ENCODE results near the gene CYSLTR2.

Gene CYSLTR2

GRCh38 chr13:48737689-48738088, 84.0 kb downstream of the CYSLTR2 start:
- Histone ChIP-seq H3K4me3 (ENCODE audit: extremely low read depth, insufficient read depth, low read length, poor library complexity, severe bottlenecking) (no peak overlapping the region), H3K27ac (ENCODE audit: low read depth, low read length, severe bottlenecking) (no peak overlapping the region), H3K9me3 (ENCODE audit: control insufficient read depth, low read length) (no peaks in the 10 kb centered on the region), H3K4me1 (ENCODE audit: control insufficient read depth, insufficient read depth, low read length, poor library complexity, severe bottlenecking) (no peaks in the 10 kb centered on the region), H3K36me3 (ENCODE audit: control insufficient read depth, insufficient read depth, low read length) (no peaks in the 10 kb centered on the region)
- no CpG with 5 or more reads among the region's 1 CpG for WGBS, 2 experiments (ENCODE audit: insufficient coverage in 2 of 2)

DNA sequence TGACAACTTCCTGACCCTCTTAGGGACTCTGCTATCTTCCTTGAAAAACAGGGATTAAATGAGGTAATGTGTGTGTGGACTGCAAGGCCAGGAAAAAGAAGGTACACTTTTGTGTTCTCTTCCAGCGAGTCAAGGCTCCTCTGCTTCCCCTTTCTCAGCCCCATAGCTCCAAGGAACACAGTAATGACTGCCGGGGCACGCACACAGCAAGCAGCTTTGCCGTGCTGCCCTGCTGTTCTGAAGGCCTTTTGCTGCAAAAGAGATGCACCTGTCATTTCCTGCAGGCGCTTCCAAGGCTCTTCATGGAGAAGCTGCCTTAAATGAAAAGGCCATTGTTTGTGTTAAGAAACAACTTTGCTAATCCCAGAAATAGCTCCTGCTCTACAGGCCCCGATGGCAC, 84.6 kb downstream of the CYSLTR2 start:
- H3K27ac ChIP-seq (ENCODE audit: low read depth, low read length, severe bottlenecking), result no peak overlapping the region
- no peaks in the 10 kb centered on the region for H3K9me3 ChIP-seq (ENCODE audit: control insufficient read depth, low read length)
- H3K4me3 ChIP-seq (ENCODE audit: extremely low read depth, insufficient read depth, low read length, poor library complexity, severe bottlenecking), result no peak overlapping the region
- no peaks in the 10 kb centered on the region for H3K36me3 ChIP-seq (ENCODE audit: control insufficient read depth, insufficient read depth, low read length)
- H3K4me1 ChIP-seq (ENCODE audit: control insufficient read depth, insufficient read depth, low read length, poor library complexity, severe bottlenecking), result no peaks in the 10 kb centered on the region
- 70 to 78% methylated on average over 5 to 6 of the region's 6 CpGs for WGBS, 2 experiments (ENCODE audit: insufficient coverage in 2 of 2)

DNA sequence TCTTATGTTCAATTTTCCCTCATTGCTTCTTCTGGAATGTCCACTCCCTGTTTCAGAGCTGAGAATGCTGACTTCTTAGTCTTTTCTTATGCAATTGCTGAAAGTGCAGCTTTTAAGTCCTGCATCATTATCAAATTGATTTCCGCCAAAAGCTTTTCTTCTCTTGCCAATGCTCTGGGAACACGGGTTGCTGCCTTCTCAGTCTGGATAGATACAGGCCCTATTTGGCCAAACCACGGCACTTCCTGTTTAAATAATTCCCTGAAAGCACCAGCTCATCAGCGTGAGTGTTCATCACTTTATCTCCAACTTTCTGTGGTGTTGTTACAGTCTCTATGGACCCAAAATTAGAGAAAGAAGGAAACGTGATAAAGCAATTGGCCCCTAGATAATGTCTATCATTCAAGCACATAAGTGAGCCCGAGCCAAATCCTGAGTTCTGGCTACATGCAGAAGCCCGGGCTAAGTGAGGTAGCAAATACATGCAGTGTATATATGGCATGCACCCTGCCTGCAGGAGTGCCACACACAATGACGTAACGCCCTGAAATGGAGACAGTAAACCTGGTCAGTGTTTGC, 85.7 kb downstream of the CYSLTR2 start:
- no peaks in the 10 kb centered on the region for H3K4me1 ChIP-seq (ENCODE audit: control insufficient read depth, insufficient read depth, low read length, poor library complexity, severe bottlenecking)
- no peak overlapping the region for H3K27ac ChIP-seq (ENCODE audit: low read depth, low read length, severe bottlenecking)
- no peaks in the 10 kb centered on the region for H3K9me3 ChIP-seq (ENCODE audit: control insufficient read depth, low read length)
- no peaks in the 10 kb centered on the region for H3K36me3 ChIP-seq (ENCODE audit: control insufficient read depth, insufficient read depth, low read length)
- H3K4me3 ChIP-seq (ENCODE audit: extremely low read depth, insufficient read depth, low read length, poor library complexity, severe bottlenecking), result no peak overlapping the region
- WGBS, 2 experiments (ENCODE audit: insufficient coverage in 2 of 2), result 86 to 93% methylated on average over 7 to 9 of the region's 9 CpGs

GRCh38 chr13:48741377-48741776, 87.6 kb downstream of the CYSLTR2 start:
- H3K27ac ChIP-seq (ENCODE audit: low read depth, low read length, severe bottlenecking), result no peak overlapping the region
- H3K9me3 ChIP-seq (ENCODE audit: control insufficient read depth, low read length), result no peaks in the 10 kb centered on the region
- WGBS, 2 experiments (ENCODE audit: insufficient coverage in 2 of 2), result 92 to 94% methylated on average over 2 of the region's 2 CpGs

GRCh38 chr13:48746821-48747220, 93.1 kb downstream of the CYSLTR2 start:
- Histone ChIP-seq H3K9me3 (ENCODE audit: control insufficient read depth, low read length) (no peaks in the 10 kb centered on the region), H3K27ac (ENCODE audit: low read depth, low read length, severe bottlenecking) (no peak overlapping the region), H3K36me3 (ENCODE audit: control insufficient read depth, insufficient read depth, low read length) (no peaks in the 10 kb centered on the region), H3K4me3 (ENCODE audit: extremely low read depth, insufficient read depth, low read length, poor library complexity, severe bottlenecking) (no peak overlapping the region), H3K4me1 (ENCODE audit: control insufficient read depth, insufficient read depth, low read length, poor library complexity, severe bottlenecking) (peaks cover 13% of the 10 kb centered on the region)
- WGBS, 2 experiments (ENCODE audit: insufficient coverage in 2 of 2), result no CpG with 5 or more reads among the region's 1 CpG

More at GRCh38 chr13:48741377-48741776, 87.6 kb downstream of the CYSLTR2 start:
- Histone ChIP-seq H3K36me3 (ENCODE audit: control insufficient read depth, insufficient read depth, low read length) (no peaks in the 10 kb centered on the region), H3K4me3 (ENCODE audit: extremely low read depth, insufficient read depth, low read length, poor library complexity, severe bottlenecking) (no peak overlapping the region), H3K4me1 (ENCODE audit: control insufficient read depth, insufficient read depth, low read length, poor library complexity, severe bottlenecking) (no peaks in the 10 kb centered on the region)

GRCh38 chr13:48748681-48749080, 95.0 kb downstream of the CYSLTR2 start:
- H3K4me3 ChIP-seq (ENCODE audit: extremely low read depth, insufficient read depth, low read length, poor library complexity, severe bottlenecking), result no peak overlapping the region
- H3K36me3 ChIP-seq (ENCODE audit: control insufficient read depth, insufficient read depth, low read length), result no peaks in the 10 kb centered on the region
- H3K4me1 ChIP-seq (ENCODE audit: control insufficient read depth, insufficient read depth, low read length, poor library complexity, severe bottlenecking), result peaks cover 13% of the 10 kb centered on the region
- no peak overlapping the region for H3K27ac ChIP-seq (ENCODE audit: low read depth, low read length, severe bottlenecking)
- 76 to 100% methylated on average over 1 to 2 of the region's 2 CpGs for WGBS, 2 experiments (ENCODE audit: insufficient coverage in 2 of 2)
- H3K9me3 ChIP-seq (ENCODE audit: control insufficient read depth, low read length), result no peaks in the 10 kb centered on the region

DNA sequence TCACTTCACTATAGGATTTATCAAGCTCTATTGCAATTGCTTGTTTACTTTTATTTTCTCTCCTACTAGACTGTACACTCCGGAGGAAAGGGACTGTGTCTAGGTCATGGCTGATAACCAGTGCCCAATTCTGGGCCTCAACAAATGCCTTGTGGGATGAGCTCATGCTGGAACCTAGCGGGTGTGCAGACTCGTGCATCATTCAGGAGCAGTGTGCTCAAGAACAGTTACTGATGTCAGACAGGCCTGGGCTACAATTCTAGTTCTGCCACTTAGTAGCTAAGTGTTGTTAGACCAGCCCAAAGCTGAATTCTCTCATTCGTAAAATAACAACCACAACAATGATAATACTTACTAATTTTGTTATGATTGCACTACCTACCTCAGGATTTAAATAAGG, 95.4 kb downstream of the CYSLTR2 start:
- Histone ChIP-seq H3K36me3 (ENCODE audit: control insufficient read depth, insufficient read depth, low read length) (no peaks in the 10 kb centered on the region), H3K27ac (ENCODE audit: low read depth, low read length, severe bottlenecking) (no peak overlapping the region), H3K4me1 (ENCODE audit: control insufficient read depth, insufficient read depth, low read length, poor library complexity, severe bottlenecking) (peaks cover 13% of the 10 kb centered on the region), H3K4me3 (ENCODE audit: extremely low read depth, insufficient read depth, low read length, poor library complexity, severe bottlenecking) (no peak overlapping the region), H3K9me3 (ENCODE audit: control insufficient read depth, low read length) (no peaks in the 10 kb centered on the region)
- 97 to 100% methylated on average over 1 to 3 of the region's 4 CpGs for WGBS, 2 experiments (ENCODE audit: insufficient coverage in 2 of 2)

DNA sequence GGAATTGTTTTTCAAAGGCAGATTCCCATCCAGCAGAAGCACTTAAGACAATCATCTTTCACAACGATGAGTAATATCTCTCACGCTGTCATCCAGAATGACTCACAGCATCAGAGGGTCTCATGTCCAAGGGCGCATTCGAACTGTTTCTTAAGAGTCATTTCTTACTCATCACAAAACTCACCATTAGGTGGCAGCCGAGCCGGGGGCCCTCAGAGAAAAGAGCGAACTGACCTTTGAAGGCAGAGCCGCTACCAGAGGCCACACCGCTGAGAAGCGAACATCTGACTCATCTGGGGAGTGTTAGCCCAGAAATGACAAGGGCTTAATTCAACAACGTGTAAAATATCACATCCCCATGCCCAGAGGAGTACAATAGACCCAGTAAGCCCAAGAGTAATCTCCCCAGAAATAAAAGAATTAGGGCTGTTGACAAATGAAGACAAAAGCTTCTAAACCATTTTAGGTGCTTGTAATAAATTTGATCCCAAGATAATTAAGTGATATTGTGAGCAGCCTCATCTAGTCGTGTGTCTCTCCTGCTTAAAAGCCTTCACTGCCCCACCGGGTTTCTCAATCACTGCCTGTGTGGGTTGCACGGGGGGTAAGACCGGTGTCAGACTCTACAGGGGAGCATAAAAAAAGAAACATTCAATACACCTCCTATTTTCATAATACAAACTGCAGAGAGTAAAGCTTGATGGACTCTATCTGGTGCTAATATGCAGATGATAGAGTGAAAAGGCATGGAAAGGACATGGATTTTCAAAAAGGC, 96.2 kb downstream of the CYSLTR2 start:
- H3K4me3 ChIP-seq (ENCODE audit: extremely low read depth, insufficient read depth, low read length, poor library complexity, severe bottlenecking), result no peak overlapping the region
- no peak overlapping the region for H3K27ac ChIP-seq (ENCODE audit: low read depth, low read length, severe bottlenecking)
- no peaks in the 10 kb centered on the region for H3K36me3 ChIP-seq (ENCODE audit: control insufficient read depth, insufficient read depth, low read length)
- no peaks in the 10 kb centered on the region for H3K9me3 ChIP-seq (ENCODE audit: control insufficient read depth, low read length)
- 14% methylated on average over 8 to 9 of the region's 15 CpGs for WGBS, 2 experiments (ENCODE audit: insufficient coverage in 2 of 2)
- peaks cover 13% of the 10 kb centered on the region for H3K4me1 ChIP-seq (ENCODE audit: control insufficient read depth, insufficient read depth, low read length, poor library complexity, severe bottlenecking)

- Histone ChIP-seq H3K9me3 (ENCODE audit: control insufficient read depth, low read length) (no peaks in the 10 kb centered on the region), H3K27ac (ENCODE audit: low read depth, low read length, severe bottlenecking) (no peak overlapping the region), H3K4me3 (ENCODE audit: extremely low read depth, insufficient read depth, low read length, poor library complexity, severe bottlenecking) (no peak overlapping the region), H3K4me1 (ENCODE audit: control insufficient read depth, insufficient read depth, low read length, poor library complexity, severe bottlenecking) (peaks cover 13% of the 10 kb centered on the region), H3K36me3 (ENCODE audit: control insufficient read depth, insufficient read depth, low read length) (no peaks in the 10 kb centered on the region)
- 91 to 96% methylated on average over 6 to 7 of the region's 9 CpGs for WGBS, 2 experiments (ENCODE audit: insufficient coverage in 2 of 2)
These were observed 97.1 kb downstream of the CYSLTR2 start for GRCh38 chr13:48750588-48751383.

- Histone ChIP-seq H3K9me3 (ENCODE audit: control insufficient read depth, low read length) (peaks cover 5% of the 10 kb centered on the region), H3K36me3 (ENCODE audit: control insufficient read depth, insufficient read depth, low read length) (no peaks in the 10 kb centered on the region), H3K27ac (ENCODE audit: low read depth, low read length, severe bottlenecking) (no peak overlapping the region), H3K4me1 (ENCODE audit: control insufficient read depth, insufficient read depth, low read length, poor library complexity, severe bottlenecking) (no peaks in the 10 kb centered on the region), H3K4me3 (ENCODE audit: extremely low read depth, insufficient read depth, low read length, poor library complexity, severe bottlenecking) (no peak overlapping the region)
- WGBS, 2 experiments (ENCODE audit: insufficient coverage in 2 of 2), result 97 to 98% methylated on average over 9 of the region's 9 CpGs
These were observed 106.9 kb downstream of the CYSLTR2 start for GRCh38 chr13:48760626-48761025.
